HUES64 (cell line): ENCODE results near the gene MEGF11.

Experiments used
- H3K27ac ChIP-seq: 2 replicates; pipeline ENCODE4 v1.7.0; 2013; ENCODE audit warnings: low read depth, low read length, inconsistent platforms
- H3K27me3 ChIP-seq: 2 replicates; pipeline ENCODE4 v1.6.1; 2013; ENCODE audit warnings: mild to moderate bottlenecking, low read length; ENCODE audit not compliant: insufficient read depth
- H3K36me3 ChIP-seq: 2 replicates; pipeline ENCODE4 v1.6.1; 2013; ENCODE audit warnings: mild to moderate bottlenecking, low read length; ENCODE audit not compliant: insufficient read depth
- H3K4me1 ChIP-seq: 2 replicates; pipeline ENCODE4 v1.6.1; 2013; ENCODE audit warnings: mild to moderate bottlenecking, low read length, moderate library complexity; ENCODE audit not compliant: insufficient read depth
- H3K4me3 ChIP-seq: 2 replicates; pipeline ENCODE4 v1.5.1; 2013; ENCODE audit warnings: mild to moderate bottlenecking, low read length, moderate library complexity
- H3K9ac ChIP-seq: 2 replicates; pipeline ENCODE4 v1.6.1; 2013; ENCODE audit warnings: mild to moderate bottlenecking, low read depth, low read length
- H3K9me3 ChIP-seq: 2 replicates; pipeline ENCODE4 v1.6.1; 2013; ENCODE audit warnings: low read depth, low read length; ENCODE audit not compliant: insufficient read depth
- WGBS: fragments of 150-250, 120-280 bp; methylation state at CpG from one replicate; pipeline ENCODE4 v1.1.7; 2013; ENCODE audit warnings: missing lambda C conversion rate; 5-methylcytosine and 5-hydroxymethylcytosine counted together

Gene MEGF11

GRCh38 chr15:66290518-66290917, 37.0 kb upstream of the MEGF11 start:
- peaks cover 4% of the 10 kb centered on the region; the same call in 1 of the 2 replicates for H3K27me3 ChIP-seq
- H3K4me1 ChIP-seq: peaks cover 22% of the 10 kb centered on the region
- no peak overlapping the region for H3K27ac ChIP-seq
- no peaks in the 10 kb centered on the region for H3K9me3 ChIP-seq
- H3K36me3 ChIP-seq: no peaks in the 10 kb centered on the region
- no peak overlapping the region for H3K4me3 ChIP-seq
- no peak overlapping the region for H3K9ac ChIP-seq

GRCh38 chr15:66290007-66290406, 36.5 kb upstream of the MEGF11 start:
- peaks cover 17% of the 10 kb centered on the region for H3K4me1 ChIP-seq
- no peak overlapping the region for H3K9ac ChIP-seq
- no peak overlapping the region for H3K27ac ChIP-seq
- H3K4me3 ChIP-seq: no peak overlapping the region
- H3K9me3 ChIP-seq: no peaks in the 10 kb centered on the region
- H3K27me3 ChIP-seq: peaks cover 4% of the 10 kb centered on the region; the same call in 1 of the 2 replicates
- WGBS: 95% methylated on average over 3 of the region's 3 CpGs
- no peaks in the 10 kb centered on the region for H3K36me3 ChIP-seq

- H3K27ac ChIP-seq: no peak overlapping the region
- H3K9ac ChIP-seq: no peak overlapping the region
- peaks cover 4% of the 10 kb centered on the region; the same call in 1 of the 2 replicates for H3K27me3 ChIP-seq
- H3K36me3 ChIP-seq: no peaks in the 10 kb centered on the region
- H3K4me3 ChIP-seq: no peak overlapping the region
- H3K9me3 ChIP-seq: no peaks in the 10 kb centered on the region
- H3K4me1 ChIP-seq: peaks cover 8% of the 10 kb centered on the region; the same call in 1 of the 2 replicates
- WGBS: 92% methylated on average over 5 of the region's 6 CpGs
Measured at GRCh38 chr15:66288551-66289185, 35.1 kb upstream of the MEGF11 start.

- Histone ChIP-seq H3K27ac (no peak overlapping the region), H3K9me3 (no peaks in the 10 kb centered on the region), H3K4me1 (peaks cover 8% of the 10 kb centered on the region; the same call in 1 of the 2 replicates), H3K4me3 (no peak overlapping the region), H3K36me3 (no peaks in the 10 kb centered on the region), H3K9ac (no peak overlapping the region), H3K27me3 (peaks cover 4% of the 10 kb centered on the region; the same call in 1 of the 2 replicates)
Measured at GRCh38 chr15:66288093-66288492, 34.5 kb upstream of the MEGF11 start.

GRCh38 chr15:66287461-66288057, 34.0 kb upstream of the MEGF11 start:
- 8% methylated on average over 4 of the region's 6 CpGs for WGBS
- no peak overlapping the region for H3K4me3 ChIP-seq
- peaks cover 4% of the 10 kb centered on the region; the same call in 1 of the 2 replicates for H3K4me1 ChIP-seq
- H3K9me3 ChIP-seq: no peaks in the 10 kb centered on the region
- no peak overlapping the region for H3K9ac ChIP-seq
- H3K27ac ChIP-seq: no peak overlapping the region
- H3K27me3 ChIP-seq: peaks cover 1% of the 10 kb centered on the region; the same call in 1 of the 2 replicates
- H3K36me3 ChIP-seq: no peaks in the 10 kb centered on the region

GRCh38 chr15:66285533-66286280, 32.2 kb upstream of the MEGF11 start:
- H3K4me1 ChIP-seq: peaks cover 4% of the 10 kb centered on the region; the same call in 1 of the 2 replicates
- no peaks in the 10 kb centered on the region for H3K9me3 ChIP-seq
- no peaks in the 10 kb centered on the region for H3K27me3 ChIP-seq
- 89% methylated on average over 6 of the region's 6 CpGs for WGBS
- no peak overlapping the region for H3K27ac ChIP-seq
- H3K36me3 ChIP-seq: no peaks in the 10 kb centered on the region
- no peak overlapping the region for H3K9ac ChIP-seq
- no peak overlapping the region for H3K4me3 ChIP-seq

GRCh38 chr15:66284271-66284670, 30.7 kb upstream of the MEGF11 start:
- Histone ChIP-seq H3K27ac (no peak overlapping the region), H3K9ac (no peak overlapping the region), H3K9me3 (no peaks in the 10 kb centered on the region), H3K27me3 (no peaks in the 10 kb centered on the region), H3K4me1 (peaks cover 4% of the 10 kb centered on the region; the same call in 1 of the 2 replicates), H3K4me3 (no peak overlapping the region), H3K36me3 (no peaks in the 10 kb centered on the region)
- WGBS: 92% methylated on average over 2 of the region's 3 CpGs

- no peak overlapping the region for H3K9ac ChIP-seq
- 0 out of 2 replicates have a peak, but pooled peaks cover 3% of the 10 kb centered on the region for H3K4me1 ChIP-seq
- no peaks in the 10 kb centered on the region for H3K9me3 ChIP-seq
- no peaks in the 10 kb centered on the region for H3K36me3 ChIP-seq
- WGBS: 94% methylated on average over 6 of the region's 6 CpGs
- no peak overlapping the region for H3K27ac ChIP-seq
- H3K27me3 ChIP-seq: no peaks in the 10 kb centered on the region
- H3K4me3 ChIP-seq: no peak overlapping the region
Measured at GRCh38 chr15:66278671-66279070, 25.1 kb upstream of the MEGF11 start.

- Histone ChIP-seq H3K27me3 (no peaks in the 10 kb centered on the region), H3K4me1 (0 out of 2 replicates have a peak, but pooled peaks cover 3% of the 10 kb centered on the region), H3K36me3 (no peaks in the 10 kb centered on the region), H3K9ac (no peak overlapping the region), H3K9me3 (no peaks in the 10 kb centered on the region), H3K4me3 (no peak overlapping the region), H3K27ac (no peak overlapping the region)
- 83% methylated on average over 6 of the region's 6 CpGs for WGBS
Measured at GRCh38 chr15:66278056-66278455, 24.5 kb upstream of the MEGF11 start.

- Histone ChIP-seq H3K36me3 (no peaks in the 10 kb centered on the region), H3K4me1 (0 out of 2 replicates have a peak, but pooled peaks cover 3% of the 10 kb centered on the region), H3K9ac (no peak overlapping the region), H3K4me3 (no peak overlapping the region), H3K27ac (no peak overlapping the region), H3K9me3 (no peaks in the 10 kb centered on the region), H3K27me3 (no peaks in the 10 kb centered on the region)
- WGBS: 92% methylated on average over 2 of the region's 3 CpGs
Measured at GRCh38 chr15:66276546-66276945, 23.0 kb upstream of the MEGF11 start.

- Histone ChIP-seq H3K9me3 (no peaks in the 10 kb centered on the region), H3K9ac (no peak overlapping the region), H3K4me1 (0 out of 2 replicates have a peak, but pooled peaks cover 3% of the 10 kb centered on the region), H3K36me3 (no peaks in the 10 kb centered on the region), H3K4me3 (no peak overlapping the region), H3K27ac (no peak overlapping the region), H3K27me3 (no peaks in the 10 kb centered on the region)
Measured at GRCh38 chr15:66275352-66275751, 21.8 kb upstream of the MEGF11 start.
